DMS153 treated with DMSO at 0.1 percent for 48 hours (cell line): ENCODE data around the gene VPS35.
"Not testable (repeated sequence)": the region's sequence is repeated elsewhere in the genome, so short reads cannot be mapped to it uniquely, and the experiment has no call there.

Experiments used
- DNase-seq: peaks from one replicate; lab custom pipeline; 2025; ENCODE audit not compliant: unreplicated experiment; lab: John Stamatoyannopoulos, UW

VPS35 gene

DNA sequence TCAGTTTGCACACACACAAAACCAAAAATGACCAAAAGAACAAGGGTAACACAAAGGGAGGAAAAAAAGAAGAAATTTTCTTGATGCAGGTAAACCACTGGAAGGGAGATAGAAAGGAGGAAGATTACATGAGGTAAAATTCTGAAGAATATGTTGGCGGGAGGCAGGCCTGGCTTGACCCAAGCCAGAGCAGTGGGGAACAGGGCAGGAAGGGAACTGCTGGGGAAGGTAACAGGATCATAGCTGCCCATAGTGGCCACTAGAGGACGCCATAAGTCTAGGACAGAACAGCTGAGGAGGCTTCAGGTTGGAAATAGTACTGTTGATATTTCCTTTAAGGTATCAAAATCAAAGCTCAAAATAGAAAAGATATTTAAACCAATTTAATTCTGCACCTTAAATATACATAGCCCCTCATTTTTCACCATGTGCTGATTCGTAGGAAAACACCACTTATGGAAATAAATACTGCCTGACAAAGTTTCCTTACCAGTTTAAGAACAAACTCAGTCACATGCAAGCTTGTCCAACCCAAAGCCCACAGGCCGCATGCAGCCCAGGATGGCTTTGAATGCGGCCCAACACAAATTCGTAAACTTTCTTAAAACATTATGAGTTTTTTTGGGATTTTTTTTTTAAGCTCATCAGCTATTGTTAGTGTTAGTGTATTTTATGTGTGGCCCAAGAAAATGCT is 15.5 kb downstream of the VPS35 start:
- no peak for DNase-seq

DNA sequence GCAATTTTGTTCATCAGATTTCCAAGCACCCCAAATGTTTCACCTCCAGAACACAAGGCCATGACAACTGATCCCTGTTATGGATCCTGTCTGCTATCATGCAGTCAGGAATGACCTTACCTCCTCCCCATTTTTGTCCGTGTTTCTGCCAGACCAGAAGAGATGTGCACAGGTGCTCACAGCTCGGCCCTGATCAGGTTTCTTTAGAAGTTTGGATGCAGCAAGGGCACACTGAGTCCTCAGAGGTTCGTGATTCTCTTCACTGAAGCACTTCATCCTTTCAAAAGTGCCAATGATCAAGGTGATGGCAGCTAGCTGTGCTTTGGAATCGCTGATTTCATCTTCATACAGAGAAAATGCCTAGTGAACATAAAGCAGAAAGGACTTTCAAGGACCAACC is 26.9 kb downstream of the VPS35 start:
- DNase-seq: no peak

DNA sequence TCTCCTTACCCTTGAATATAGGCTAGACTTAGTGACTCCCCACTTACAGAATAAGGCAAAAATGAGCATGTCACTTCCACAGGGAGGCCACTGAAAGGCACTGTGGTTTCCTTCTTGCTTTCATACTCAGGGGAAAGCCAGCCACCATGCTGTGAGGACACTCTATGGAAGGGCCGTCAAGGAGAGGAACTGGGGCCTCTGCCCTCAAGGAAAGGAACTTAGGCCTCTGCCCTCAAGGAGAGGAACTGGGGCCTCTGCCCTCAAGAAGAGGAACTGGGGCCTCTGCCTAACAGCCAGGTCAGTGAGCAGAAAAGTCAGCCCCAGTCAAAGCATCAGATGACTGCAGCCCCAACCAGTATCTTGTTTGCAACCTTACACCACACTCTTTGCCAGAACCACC is 30.1 kb downstream of the VPS35 start:
- no peak for DNase-seq

DNA sequence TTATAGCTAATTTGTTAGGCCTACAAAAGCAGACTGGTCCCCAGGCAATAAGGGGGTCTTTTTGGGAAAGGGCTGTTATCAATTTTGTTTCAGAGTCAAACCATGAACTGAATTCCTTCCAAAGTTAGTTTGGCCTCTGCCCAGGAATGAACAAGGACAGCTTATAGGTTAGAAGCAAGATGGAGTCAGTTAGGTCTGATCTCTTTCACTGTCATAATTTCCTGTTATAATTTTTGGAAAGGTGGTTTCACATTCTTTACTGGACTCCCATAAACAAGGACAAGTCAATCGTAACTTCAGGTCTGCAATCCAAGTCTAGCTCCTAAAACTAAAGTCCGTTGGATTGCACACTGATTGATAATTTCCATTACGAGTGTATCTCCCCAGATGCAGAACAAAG is 37.7 kb downstream of the VPS35 start:
- DNase-seq: no peak

DNA sequence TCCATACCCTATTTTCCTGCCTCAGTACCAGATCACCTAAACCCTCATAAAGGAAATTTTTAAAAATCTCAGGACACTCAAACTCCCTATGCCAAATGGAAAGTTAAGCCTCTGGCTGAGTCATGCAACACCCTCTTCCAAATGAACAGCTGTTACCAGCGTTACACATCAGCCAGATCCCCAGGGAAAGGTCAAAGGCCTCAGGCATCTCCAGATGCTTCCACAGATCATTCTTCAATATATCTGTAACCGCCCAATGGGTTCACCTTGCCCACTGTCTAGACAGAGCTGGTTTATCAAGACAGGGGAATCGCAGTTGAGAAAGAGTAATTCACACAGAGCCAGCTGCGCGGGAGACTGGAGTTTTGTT is 38.7 kb downstream of the VPS35 start:
- DNase-seq: no peak

DNA sequence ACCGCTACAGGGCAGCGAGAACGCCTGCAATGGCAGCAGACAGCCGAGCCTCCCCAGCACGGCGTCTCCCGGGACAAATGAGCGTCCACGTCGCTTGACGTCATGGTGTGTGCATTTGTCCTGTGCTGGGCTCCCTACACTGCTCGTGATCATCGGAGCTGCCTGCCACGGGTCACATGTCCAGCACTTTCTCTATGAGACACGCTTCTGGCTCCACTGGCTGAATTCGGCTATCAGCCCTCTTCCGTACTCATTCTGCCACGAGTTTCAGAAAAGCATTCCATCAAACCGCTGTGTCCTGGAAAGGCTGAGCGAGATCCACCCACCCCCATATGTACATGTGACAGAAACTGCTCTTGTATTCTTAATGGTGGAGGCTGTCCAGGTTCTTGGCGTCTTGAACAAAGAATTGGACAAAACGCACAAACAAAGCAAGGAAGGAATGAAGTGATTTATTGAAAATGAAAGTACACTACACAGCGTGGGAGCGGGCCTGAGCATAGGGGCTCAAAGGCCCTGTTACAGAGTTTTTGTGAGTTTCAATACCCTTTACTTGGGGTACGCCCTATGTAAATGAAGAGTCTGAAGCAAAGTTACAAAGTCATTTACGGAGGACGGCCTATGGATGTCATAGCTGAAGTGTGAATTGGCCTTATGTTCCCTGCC is 39.3 kb downstream of the VPS35 start:
- no peak for DNase-seq

DNA sequence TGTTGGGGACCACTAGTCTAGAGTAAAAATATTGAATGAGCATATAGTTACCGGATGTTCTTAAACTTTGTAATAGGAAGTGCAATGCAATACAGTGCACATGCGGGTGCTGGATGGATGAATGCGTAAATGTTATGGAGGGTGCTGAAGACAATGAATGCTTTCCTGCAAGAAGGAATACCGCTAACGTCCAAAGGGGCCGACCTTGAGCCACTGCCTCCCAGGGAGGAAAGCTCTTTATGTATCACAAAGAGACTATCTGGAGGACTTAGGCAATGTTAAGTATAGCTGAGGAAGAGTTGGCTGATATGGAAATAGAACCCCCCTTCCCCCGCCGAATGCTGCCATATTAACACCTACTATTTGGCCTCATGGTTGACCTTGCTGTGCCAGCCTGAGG is 40.3 kb downstream of the VPS35 start:
- no peak for DNase-seq

DNA sequence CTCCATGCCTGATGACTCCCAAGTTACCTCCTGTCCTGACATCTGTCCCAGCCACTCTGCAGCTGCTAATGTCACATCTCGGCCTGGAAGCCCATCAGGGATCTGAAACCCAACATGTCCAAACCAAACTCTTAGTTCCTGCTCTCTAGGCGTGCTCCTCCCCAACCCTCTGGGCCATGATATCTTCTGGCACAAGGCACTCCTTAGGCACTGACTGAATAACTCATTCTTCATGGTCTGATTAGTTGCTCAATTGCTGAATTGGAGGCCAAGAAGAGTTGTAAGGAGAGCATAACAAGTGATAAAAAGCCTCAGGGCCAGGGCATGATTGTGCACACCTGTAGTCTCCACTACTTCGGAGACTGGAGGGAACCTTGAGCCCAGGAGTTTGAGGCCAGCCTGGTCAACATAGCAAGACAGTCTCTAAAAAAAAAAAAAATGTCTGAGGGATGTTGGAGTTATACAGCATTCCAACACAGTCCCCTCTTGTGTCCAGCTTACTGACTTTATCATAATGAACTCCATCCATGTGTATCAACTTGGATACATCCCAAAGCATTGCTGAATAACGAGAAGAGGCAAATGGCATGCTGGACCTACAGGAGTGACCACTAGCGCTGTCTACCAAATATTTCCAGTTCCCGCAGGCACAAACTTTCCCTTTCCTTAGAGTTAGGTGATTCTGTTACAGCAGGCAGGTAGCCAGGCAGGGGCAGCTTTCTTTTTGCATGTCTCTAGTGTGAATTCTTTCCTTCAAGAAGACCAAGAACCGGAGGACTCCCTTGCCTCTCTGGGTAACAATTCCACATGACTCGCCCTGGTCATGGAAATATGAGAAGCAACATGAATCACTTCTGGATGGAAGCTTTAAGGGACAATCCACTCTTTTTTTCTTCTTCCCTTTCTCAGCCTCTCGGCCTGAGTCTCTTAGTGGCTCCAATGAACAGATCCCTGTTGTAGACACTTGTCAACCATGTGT is 49.7 kb downstream of the VPS35 start:
- no peak for DNase-seq

DNA sequence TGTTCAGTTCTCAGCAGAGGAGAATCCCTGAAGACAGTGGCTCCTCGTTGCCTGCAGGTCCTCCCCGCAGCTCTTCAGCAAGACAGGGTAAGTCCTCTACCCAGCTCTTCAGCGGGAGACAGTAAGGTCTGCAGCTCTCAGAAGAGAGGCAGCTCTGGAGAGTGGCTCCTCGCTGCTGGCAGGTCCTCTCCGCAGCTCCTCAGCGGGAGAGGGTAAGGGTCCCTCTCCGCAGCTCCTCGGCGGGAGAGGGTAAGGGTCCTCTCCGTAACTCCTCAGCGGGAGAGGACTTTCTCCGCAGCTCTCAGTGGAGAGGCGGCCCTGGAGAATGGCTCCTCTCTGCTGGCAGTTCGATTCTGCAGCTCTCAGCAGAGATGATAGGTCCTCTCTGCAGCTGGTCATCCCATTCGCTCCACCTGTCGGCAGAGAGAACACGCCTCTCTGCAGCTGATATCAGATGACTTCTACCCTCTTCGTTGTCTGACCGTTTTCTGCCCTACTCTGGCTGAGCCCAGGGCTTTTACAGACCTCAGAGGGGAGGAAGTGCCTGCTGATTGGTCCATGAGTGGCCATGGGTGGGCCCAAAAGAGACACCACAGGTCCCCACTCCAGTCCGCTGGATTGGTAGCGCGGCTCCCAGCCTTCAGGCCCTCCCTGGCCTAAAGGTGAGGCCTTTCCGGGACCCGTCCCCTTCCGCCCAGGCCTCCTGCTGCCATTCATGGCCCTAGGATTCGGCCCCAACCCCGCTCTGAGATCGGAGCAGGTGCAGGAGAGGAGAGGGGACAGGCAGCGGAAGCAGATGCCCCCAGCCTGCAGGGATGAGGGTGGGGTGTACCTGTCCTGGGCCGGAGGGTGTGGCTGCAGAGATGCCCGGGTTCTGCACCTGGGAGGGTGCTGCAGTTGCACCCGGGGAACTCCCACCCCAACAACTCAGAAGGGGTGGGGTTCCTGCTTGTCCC is 55.9 kb downstream of the VPS35 start:
- DNase-seq: peak; percentile 1

DNA sequence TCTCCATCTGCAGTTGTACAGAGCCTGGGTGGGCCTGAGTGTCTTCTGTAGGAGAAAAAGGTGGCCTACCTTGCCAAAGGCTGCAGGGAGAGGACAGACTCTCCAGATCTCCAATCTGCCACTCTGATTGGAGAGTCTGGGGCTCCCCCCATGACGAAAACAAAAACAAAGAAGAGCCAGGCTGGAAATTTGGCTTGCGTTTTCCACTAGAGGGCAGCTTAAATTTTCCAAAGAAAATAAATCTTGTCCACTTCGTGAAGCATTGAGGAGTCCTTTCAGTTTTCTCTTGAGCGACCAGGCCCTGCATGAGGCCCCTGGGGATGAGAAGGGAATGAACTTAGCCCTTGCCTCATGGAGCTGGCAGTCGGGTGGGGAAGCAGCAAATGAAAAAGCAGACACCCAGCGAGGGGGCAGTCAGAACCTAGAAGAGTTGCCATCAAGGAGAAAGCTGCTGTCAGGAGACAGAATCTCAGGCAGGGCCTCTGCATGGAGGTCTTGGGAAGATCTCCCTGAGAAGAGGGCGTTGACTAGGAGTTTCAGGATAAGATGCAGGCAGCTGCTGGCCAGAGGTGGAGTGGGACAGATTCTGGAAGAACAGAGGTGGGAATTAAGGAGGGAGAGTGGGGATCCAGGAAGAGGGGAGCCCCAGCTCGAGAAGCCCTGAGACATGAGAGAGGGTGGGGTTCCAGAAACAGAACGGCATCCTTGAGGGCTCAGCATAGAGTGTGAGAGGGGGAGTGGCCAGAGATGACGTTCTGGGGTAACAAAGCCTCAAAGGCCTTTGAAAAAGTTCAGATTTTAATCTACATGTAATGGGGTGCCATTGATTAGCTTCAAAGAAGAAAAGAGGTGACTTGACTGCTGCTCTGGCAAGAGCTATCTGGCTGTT is 59.4 kb downstream of the VPS35 start:
- no peak for DNase-seq

DNA sequence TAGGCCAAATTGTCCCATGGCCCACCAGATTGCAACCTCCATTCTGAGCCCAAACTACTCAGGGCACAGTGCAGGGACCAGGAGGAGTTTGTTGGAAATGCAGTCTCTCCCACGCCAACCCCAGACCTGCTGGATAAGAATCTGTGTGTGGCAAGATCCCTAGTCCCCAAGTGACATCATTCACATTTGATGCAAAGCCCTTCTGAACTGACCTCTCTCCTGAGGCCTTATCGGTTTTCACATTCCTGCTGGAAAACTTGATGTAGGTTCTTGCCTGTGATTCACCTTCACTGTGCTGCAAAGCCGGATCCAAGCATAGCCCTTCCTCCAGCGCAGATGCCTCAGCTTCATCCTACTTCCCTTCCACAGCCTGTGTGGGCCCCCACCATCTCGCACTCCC is 61.2 kb downstream of the VPS35 start:
- DNase-seq: no peak

DNA sequence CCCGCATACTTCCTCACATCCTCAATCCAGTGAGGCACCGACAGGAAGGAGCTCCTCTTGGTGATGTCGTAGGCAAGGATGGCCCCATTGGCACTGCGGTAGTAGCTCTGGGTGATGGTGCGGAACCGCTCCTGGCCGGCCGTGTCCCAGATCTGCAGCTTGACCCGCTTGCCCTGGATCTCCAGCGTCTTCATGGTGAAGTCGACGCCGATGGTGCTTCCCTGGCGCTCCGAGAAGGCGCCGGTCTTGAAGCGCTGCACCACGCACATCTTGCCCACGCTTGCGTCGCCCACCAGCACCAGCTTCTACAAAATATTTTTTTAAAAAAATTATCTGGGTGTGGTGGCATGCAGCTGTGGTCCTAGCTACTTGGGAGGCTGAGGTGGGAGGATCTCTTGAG is 62.3 kb downstream of the VPS35 start:
- DNase-seq: not testable (repeated sequence)

DNA sequence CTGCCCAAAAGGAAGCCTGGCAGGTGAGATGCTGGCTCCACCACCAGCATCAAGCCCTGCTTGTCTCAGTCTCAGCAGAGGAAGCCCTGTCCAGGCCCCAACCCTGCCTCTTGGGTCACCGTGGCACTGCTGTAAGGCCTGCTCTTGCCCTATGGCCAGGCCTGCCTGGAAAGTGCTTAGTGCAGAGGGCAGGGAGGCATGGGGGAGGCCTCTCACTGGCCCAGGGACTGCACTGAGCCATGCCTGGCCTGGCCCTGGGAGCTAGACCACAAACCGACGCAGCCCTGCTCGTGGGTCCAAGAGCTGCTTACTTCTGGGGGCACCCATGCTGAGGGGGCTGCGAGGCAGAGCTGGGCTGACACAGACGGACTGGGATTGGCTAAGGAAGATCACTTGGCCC is 64.1 kb downstream of the VPS35 start:
- DNase-seq: not testable (repeated sequence)

DNA sequence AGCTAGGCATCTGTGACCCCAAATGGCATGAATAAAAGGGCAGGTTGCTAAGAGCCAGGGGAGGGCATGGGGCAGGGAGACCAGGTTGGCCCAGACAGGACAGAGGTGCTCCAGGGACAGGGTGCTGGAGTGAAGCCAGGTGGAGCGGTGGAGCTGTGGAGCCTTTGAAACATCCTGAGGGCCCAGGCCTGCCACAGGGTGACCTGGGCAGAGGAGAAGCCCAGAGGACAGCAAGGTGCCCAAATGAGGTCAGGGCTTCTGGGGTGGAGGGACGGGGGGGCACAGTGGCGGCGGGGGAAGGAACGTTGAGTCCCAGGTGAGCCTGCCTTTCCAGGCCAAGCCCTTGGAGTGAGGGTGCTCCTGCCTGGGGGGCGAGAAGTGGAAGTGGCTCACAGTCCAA is 65.3 kb downstream of the VPS35 start:
- not testable (repeated sequence) for DNase-seq

DNA sequence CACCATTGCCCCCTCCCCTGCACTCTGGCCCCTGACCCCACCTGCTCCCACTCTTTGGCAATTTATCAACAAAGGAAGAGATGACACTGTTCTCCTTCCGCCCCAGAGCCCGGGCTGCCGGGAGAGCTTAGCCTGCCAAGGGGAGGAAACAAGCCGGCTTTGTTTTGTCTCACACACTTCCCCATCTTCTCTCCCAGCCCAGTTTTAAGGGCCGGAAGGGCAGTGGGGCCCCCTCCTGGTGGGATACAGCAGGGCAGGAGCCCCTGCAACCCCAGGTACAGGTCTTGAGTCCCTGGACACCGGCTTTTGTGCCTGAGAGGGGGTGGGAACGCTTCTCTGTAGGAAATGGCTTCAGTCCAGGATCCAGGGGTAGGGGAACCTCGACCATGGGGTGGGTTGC is 65.7 kb downstream of the VPS35 start:
- DNase-seq: not testable (repeated sequence)

DNA sequence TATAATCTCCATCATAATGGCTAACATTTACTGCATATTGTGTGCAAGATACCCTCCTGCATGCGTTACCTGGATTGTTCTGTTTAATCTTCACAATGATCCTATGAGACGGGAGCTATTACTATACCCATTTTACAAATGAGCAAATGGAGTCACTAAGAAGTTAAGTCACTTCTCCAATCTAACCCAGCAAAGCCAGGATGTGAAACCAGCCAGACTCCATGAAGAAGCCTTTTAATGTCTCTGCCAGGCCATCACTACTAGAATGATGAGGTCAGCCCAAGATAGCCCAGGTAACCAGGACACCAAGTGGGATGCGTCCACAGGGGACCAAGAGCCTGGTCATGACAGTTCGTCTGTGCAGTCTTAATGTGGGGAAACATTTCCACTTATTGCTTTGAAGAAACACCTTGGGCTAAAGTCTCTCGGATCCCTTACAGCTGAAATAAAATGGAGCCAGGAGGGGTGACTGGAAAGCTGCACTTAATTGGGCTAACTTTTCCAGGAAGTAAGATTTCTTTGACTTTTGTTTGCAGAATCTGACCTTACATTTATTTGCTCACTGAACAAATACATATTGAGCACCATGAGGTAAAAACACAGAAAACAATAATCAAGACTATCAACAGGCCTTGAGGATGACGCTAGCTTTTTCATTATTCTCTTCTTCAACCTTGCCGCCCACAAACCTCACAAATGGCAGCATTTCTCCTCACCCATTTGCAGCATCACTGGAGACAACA is 66.9 kb downstream of the VPS35 start:
- no peak for DNase-seq

DNA sequence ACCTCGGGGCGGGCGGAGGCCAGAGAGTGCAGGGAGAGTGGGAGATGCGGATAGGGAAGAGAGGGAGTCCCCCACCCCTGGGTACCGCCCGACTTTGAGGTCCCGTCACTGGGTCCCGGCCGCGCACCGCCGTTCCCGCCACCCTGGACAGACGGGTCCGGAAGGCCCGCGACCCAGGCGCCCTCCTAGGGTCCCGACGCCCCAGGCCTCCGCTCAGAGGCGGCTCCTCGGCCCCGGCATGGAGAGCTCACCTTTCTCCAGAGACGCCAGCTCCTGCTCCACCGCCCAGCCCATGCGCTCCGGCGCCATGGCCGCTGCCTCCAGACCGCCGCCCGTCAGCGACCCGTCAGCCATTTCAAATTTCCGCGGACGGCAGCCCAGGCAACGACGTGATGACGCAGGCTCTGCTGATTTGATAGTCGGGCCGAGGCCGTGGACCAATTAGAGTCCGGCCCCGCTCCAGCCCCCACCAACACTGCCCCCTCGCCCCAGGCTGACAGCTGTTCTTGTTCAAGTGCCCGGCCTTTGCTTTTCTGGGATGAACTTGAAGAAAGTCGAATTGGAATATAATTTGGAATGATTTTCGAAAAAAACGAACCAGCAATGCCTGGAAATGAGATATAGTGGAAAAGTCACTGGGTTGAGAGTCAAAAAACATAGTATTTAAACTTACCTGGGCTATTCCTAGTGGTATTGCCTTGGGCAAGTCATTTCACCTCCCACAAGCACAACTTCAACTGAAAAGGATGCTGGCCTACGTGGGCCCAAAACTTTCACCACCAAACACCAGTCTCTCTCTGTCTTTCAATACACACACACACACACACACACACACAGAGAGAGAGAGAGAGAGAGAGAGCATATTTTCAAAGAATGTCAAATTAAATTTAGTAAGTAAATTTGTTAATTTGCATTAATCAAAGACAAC is 67.7 kb downstream of the VPS35 start, which contains the start of gene SHCBP1:
Gene SHCBP1 (minus strand): TSS at position 374 of the 928 bp plus-strand sequence. CDS start 20 bp downstream, at position 354.
- peak; percentile 38 for DNase-seq
